ENCODE measurements around the gene TRMT1. TPM values are rescaled to one million over a fixed set of nuclear protein-coding genes. Genes with fewer than 3 reads are reported as not detected.

Gene TRMT1
- total RNA-seq, 2 experiments from 2014 or later = 43.2 to 50.2 TPM

DNA sequence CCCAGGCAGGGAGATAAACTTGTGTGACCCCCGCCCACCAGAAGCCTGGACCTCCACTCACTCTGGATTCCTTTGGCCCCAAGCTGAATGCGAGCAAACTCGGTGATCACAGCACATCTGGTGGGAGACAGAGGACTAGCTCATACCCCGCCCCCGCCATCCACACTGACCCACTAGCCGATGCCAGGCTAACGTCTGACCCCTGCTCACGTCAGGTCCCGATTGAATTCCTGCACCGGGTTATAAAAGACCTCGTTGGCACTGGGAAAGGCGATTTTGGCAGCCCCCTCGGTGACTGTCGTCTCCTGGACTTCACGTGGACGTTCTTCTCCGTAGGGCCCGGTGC is 631 bp downstream of the TRMT1 start:
- CTCF ChIA-PET = interaction anchor here (3.0 to 3.7 kb wide), 2 partner anchors 11 to 151 kb away, joined by 15 to 32 read pairs; no protein-coding TSS in a partner anchor
- H3K9me3 Mint-ChIP-seq (ENCODE audit: low read depth) = no peaks in the 10 kb centered on the region
- H3K27me3 Mint-ChIP-seq = no peaks in the 10 kb centered on the region
- DNase-seq (no peak), ATAC-seq (no peak)
- H3K36me3 Mint-ChIP-seq = peaks cover 5% of the 10 kb centered on the region
- peaks cover 37% of the 10 kb centered on the region for H3K4me1 Mint-ChIP-seq
- H3K27ac Mint-ChIP-seq = peak overlapping the region; percentile 96
- H3K4me3 Mint-ChIP-seq = peak overlapping the region; percentile 93

DNA sequence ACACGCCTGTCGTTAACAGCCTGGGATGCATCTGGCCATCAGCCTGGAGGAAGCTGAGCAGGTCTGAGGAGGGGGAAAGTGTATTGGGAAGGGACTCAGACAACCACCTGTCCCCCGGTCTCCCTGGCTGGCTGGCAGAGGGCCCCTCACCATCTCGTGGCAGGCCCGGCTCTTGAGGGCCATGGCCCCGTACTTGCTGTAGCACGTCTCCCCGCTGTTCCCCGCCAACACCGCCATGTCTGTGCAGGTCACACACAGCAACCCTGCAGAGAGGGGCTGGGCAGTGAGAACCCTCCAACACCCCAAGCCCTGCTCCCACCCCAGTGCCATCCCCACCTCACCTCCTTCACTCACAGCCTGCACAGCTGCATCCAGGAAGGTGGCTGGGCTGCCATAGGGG is 4.0 kb downstream of the TRMT1 start:
- Mint-ChIP-seq H3K27ac (no peak overlapping the region), H3K36me3 (peaks cover 7% of the 10 kb centered on the region)
- CTCF ChIA-PET = no interaction called here

DNA sequence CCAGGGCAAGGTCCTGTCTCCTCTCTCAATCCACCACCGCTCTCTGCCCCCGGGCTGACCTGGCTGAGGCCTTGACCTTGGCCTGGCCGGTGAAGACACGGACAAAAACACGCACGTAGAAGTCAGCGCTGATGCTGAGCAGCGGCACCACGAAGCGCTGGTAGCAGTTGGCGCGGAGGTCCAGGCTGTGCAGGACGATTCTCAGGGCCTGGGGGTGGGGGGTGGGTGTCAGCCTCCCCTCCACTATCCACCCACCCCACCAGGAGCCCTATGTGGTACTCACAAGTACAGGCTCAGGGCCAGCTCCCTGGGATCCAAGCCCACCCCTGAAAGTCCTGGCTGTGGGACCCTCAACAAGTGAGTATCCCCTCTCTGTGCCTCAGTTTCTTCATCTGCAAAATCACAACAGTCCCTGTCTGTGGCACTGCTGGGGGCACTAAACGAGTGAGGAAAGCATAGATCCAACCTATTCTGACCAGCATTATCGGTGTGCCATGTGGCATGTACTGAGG is 6.4 kb downstream of the TRMT1 start:
- ATAC-seq (no peak), DNase-seq (no peak)
- H3K4me3 Mint-ChIP-seq = no peak overlapping the region
- peaks cover 8% of the 10 kb centered on the region for H3K4me1 Mint-ChIP-seq
- H3K27me3 Mint-ChIP-seq = no peaks in the 10 kb centered on the region
- CTCF ChIA-PET = interaction anchor here (2.1 kb wide), 1 partner anchor 145 kb away, joined by 9 read pairs; no protein-coding TSS in a partner anchor
- no peaks in the 10 kb centered on the region for H3K9me3 Mint-ChIP-seq (ENCODE audit: low read depth)
- peaks cover 9% of the 10 kb centered on the region for H3K36me3 Mint-ChIP-seq
- no peak overlapping the region for H3K27ac Mint-ChIP-seq

More for the DNA sequence above, 4.0 kb downstream of the TRMT1 start:
- DNase-seq (no peak), ATAC-seq (no peak)
- Mint-ChIP-seq H3K9me3 (ENCODE audit: low read depth) (no peaks in the 10 kb centered on the region), H3K27me3 (no peaks in the 10 kb centered on the region), H3K4me1 (peaks cover 17% of the 10 kb centered on the region), H3K4me3 (no peak overlapping the region)

DNA sequence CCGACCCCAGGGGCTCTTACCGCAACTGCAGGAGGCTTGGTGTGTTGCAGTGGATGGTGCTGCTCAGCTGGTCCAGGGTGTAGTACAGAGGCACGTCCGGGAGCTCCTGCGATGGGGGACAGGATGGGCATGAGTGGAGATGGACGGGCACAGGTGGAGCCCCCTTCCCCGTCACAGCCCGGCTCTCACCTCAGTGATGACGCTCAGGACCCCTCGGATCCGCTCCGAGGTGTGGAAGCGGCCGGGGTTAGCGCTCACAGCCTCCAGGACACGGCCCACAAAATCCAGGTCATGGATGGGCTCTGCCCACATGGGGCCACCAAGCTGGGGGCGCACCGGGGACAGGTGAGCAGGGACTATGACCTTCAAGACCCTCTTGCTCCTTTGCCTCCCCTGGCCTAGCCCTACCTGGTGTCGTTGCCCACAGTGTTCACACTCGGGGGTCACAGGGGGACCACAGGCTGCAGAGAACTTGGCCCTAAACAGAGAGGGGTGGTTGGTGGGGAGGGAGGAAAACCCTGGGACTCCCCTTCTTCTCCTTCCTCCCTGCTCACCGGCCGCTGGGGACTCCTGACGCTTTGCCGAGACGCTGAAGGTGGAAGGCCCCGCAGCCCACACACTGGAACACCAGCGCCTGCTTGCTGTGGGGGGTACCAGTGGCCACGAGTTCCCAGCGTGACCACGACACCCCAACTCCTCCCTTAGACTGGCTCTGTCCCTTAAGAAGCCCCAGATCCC is 7.0 kb downstream of the TRMT1 start:
- DNase-seq (no peak), ATAC-seq (no peak)
- H3K9me3 Mint-ChIP-seq (ENCODE audit: low read depth) = no peaks in the 10 kb centered on the region
- no peak overlapping the region for H3K4me3 Mint-ChIP-seq
- H3K36me3 Mint-ChIP-seq = peaks cover 9% of the 10 kb centered on the region
- H3K4me1 Mint-ChIP-seq = peaks cover 4% of the 10 kb centered on the region
- H3K27me3 Mint-ChIP-seq = no peaks in the 10 kb centered on the region
- CTCF ChIA-PET = interaction anchor here (0.8 to 1.2 kb wide), 2 partner anchors 107 to 143 kb away, joined by 3 read pairs; no protein-coding TSS in a partner anchor
- H3K27ac Mint-ChIP-seq = no peak overlapping the region

DNA sequence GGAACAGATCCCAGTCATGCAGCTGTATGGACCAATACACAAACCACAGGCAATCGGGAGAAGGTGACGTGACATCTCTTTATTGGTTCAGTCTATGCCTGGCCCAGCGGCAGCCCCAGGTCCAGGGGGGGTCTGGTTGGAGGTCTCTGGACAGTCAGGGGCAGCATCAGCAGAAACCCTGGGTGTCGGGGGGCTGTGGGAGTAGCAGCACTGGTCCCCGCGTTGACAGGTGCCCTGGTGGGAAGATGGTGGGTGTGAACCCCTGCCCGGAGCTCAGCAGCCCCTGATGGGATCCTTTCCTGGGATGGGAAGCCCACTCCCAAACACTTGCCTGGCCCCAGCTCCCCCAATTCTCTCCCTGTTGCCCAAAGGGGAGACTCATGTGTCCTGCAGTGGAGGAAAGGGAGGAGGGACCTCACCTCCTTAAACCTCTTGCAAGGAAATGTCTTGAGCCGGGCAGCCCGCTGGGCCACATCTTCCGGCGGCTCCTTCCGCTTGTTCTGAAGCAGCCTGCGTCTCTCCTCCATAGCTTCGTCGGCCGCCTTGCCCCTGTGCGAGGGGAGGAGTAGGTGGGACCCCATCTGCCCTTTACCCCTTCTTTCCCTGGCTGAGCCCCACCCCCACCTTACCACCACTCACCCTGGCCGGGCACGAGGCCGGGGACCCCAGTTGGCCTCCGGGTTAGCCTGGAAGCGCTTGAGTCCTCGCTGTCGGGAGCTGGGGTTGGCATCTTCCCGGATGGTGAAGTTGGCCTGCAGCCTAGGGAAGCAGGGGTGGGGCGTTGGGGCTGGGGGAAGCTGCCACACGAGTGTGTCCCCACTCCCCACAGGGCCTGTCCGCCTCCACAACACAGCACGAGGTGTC is 11.5 kb downstream of the TRMT1 start:
- Mint-ChIP-seq H3K9me3 (ENCODE audit: low read depth) (peaks cover 2% of the 10 kb centered on the region), H3K4me3 (peak overlapping the region; percentile 78), H3K27ac (peak overlapping the region; percentile 83), H3K27me3 (peaks cover 2% of the 10 kb centered on the region), H3K36me3 (peaks cover 7% of the 10 kb centered on the region), H3K4me1 (peaks cover 23% of the 10 kb centered on the region)
- CTCF ChIA-PET = interaction anchor here (0.7 to 5.1 kb wide), 19 partner anchors 8 to 1185 kb away, joined by 3 to 33 read pairs (median 6); partner anchors contain the start of genes IER2, NACC1, STX10 and TRMT1
- peak; percentile 27 for ATAC-seq
- peak; percentile 59 for DNase-seq

DNA sequence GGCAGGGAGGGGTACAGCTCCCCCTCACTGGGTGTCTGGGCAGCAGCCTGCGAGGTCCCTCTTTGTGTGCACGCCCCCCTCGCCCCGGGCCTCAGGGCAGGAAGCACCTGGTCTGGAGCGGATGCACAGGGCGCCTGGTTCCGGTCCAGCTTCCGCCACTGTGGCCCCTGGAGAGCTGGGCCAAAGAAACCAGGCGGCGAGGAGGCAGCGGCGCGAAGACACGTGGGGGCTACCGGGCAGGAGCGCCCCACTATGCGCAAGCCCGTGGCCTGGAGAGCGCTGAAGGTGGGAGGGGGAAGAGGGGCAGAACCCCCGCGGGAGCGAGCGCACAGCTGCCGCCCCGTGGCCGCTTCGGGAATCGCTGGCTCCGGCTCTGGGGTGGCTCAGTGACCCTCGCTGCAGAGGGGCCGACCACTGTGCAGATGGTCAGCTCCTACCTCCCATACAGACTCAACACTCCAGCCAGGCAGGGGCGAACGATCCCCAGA is 12.1 kb downstream of the TRMT1 start:
- peaks cover 4% of the 10 kb centered on the region for H3K9me3 Mint-ChIP-seq (ENCODE audit: low read depth)
- H3K4me1 Mint-ChIP-seq = peaks cover 30% of the 10 kb centered on the region

DNA sequence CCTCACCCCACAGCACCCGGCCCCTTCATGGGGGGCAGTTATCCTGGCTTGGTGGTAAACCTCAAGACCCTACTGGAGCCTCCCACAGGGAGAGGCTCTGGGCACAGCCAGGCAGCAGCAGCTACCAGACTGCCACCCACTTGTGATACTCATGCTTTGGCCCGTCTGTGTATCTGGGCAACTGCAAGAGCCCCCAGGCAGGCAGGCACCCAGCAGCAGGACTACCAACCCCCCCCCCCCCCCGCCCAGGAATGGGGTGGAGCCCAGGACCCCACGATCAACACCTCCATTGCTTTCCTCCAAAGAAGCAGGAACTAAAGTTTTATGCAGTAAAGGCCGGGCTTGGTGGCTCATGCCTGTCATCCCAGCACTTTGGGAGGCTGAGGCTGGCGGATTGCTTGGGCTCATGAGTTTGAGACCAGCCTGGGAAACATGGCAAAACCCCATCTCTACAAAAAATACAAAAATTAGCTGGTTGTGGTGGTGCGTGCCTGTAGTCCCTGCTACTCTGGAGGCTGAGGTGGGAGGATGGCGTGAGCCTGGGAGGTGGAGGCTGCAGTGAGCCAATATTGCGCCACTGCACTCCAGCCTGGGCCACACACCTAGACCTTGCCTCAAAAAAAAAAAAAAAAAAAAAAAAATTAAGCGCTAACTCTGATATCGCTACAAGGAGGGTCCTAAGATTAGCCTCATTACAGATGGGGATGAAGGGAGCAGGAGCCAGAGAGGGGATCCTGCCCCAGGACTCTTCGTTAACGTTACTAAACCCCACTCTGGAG is 12.8 kb downstream of the TRMT1 start:
- H3K27me3 Mint-ChIP-seq = peaks cover 8% of the 10 kb centered on the region
- peaks cover 9% of the 10 kb centered on the region for H3K36me3 Mint-ChIP-seq
- CTCF ChIA-PET = interaction anchor here (0.6 to 5.1 kb wide), 17 partner anchors 10 to 139 kb away, joined by 3 to 33 read pairs (median 5); partner anchors contain the start of genes NACC1 and TRMT1
- peaks cover 33% of the 10 kb centered on the region for H3K4me1 Mint-ChIP-seq
- H3K4me3 Mint-ChIP-seq = peak overlapping the region; percentile 78
- peaks cover 4% of the 10 kb centered on the region for H3K9me3 Mint-ChIP-seq (ENCODE audit: low read depth)
- ATAC-seq (no peak), DNase-seq (no peak)
- H3K27ac Mint-ChIP-seq = no peak overlapping the region

More for the DNA sequence above, 12.1 kb downstream of the TRMT1 start:
- Mint-ChIP-seq H3K27me3 (peaks cover 5% of the 10 kb centered on the region), H3K36me3 (peaks cover 10% of the 10 kb centered on the region), H3K4me3 (peak overlapping the region; percentile 78), H3K27ac (peak overlapping the region; percentile 83)
- CTCF ChIA-PET = interaction anchor here (0.6 to 5.1 kb wide), 19 partner anchors 10 to 139 kb away, joined by 3 to 33 read pairs (median 6); partner anchors contain the start of genes IER2, NACC1, STX10 and TRMT1
- ATAC-seq (peak; percentile 38), DNase-seq (peak; percentile 72)

DNA sequence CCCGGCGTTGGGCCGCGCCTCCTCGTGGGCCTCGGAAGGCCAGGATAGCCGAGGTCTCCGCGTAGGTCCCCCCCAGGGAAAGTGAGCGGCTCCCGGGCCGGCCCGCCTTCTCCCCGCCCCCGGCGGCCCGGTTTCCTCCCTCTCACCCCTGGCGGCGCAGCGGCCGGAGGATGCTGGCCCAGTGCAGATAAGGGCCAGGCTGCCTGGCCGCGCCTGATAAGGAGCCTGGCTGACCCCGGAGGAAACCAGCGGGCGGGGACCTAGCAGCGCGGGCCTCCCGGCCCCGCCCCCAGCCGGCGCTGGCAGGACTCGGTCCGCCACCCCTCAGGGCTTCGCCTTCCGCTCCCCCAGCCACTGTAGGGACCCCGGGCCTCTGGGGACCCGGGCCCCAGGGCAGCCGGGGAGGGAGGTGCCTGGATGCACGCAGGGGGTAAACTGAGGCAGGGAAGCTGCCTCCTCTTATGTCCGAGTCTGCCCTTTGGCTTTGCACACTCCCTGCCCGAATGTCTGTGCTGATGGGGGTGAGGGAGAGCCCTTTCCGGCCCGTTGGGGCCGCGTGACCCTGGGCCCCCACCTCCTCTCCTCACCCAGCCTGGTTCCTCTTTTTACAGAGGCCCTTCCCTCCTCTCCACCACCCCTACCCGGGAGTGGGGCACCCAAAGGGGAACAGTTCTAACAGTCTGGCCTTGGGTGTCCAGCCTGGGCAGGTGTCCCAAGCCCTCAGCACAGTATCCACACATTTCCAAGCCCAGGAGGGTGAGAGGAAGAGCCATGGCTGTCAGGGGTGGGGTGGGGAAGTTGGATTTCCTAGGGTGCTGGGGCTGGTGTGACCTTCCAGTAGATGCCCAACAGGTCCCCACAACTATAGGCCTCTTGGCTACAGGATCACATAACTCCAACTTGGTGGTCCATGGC is 13.6 kb downstream of the TRMT1 start, which contains the start of gene LYL1:
Gene LYL1, minus strand, starts transcription at position 193 of the 915 bp plus-strand sequence. CDS start 1,687 bp downstream, outside the sequence.
- no peak for DNase-seq
- no peak within 1 kb of the TSS for H3K27ac Mint-ChIP-seq
- H3K27me3 Mint-ChIP-seq = peaks cover 14% of the 10 kb centered on the region
- peaks cover 4% of the 10 kb centered on the region for H3K9me3 Mint-ChIP-seq (ENCODE audit: low read depth)
- ATAC-seq = no peak
- peaks cover 38% of the 10 kb centered on the region for H3K4me1 Mint-ChIP-seq
- H3K36me3 Mint-ChIP-seq = peaks cover 9% of the 10 kb centered on the region
- CTCF ChIA-PET = interaction anchor here (0.9 to 5.1 kb wide), 6 partner anchors 9 to 138 kb away, joined by 3 to 33 read pairs (median 14); partner anchors contain the start of genes NACC1 and TRMT1
- no peak within 1 kb of the TSS for H3K4me3 Mint-ChIP-seq

DNA sequence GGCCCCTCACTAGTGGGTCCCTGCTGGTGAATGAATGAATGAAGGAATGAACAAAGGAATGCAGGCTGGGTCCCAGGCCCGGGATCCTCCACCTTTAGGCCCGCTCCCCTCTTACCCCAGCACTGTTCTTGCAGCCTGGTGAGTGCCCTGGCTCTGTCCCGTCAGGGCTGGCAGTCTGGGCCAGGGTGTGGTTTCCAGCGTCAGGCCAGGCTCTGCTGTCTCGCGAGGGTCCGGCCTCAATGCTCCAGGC is 14.2 kb downstream of the TRMT1 start:
- Mint-ChIP-seq H3K36me3 (peaks cover 5% of the 10 kb centered on the region), H3K4me3 (no peak overlapping the region), H3K4me1 (peaks cover 38% of the 10 kb centered on the region), H3K27ac (no peak overlapping the region), H3K9me3 (ENCODE audit: low read depth) (peaks cover 4% of the 10 kb centered on the region), H3K27me3 (peaks cover 18% of the 10 kb centered on the region)
- ATAC-seq (no peak), DNase-seq (no peak)
- CTCF ChIA-PET = no interaction called here

DNA sequence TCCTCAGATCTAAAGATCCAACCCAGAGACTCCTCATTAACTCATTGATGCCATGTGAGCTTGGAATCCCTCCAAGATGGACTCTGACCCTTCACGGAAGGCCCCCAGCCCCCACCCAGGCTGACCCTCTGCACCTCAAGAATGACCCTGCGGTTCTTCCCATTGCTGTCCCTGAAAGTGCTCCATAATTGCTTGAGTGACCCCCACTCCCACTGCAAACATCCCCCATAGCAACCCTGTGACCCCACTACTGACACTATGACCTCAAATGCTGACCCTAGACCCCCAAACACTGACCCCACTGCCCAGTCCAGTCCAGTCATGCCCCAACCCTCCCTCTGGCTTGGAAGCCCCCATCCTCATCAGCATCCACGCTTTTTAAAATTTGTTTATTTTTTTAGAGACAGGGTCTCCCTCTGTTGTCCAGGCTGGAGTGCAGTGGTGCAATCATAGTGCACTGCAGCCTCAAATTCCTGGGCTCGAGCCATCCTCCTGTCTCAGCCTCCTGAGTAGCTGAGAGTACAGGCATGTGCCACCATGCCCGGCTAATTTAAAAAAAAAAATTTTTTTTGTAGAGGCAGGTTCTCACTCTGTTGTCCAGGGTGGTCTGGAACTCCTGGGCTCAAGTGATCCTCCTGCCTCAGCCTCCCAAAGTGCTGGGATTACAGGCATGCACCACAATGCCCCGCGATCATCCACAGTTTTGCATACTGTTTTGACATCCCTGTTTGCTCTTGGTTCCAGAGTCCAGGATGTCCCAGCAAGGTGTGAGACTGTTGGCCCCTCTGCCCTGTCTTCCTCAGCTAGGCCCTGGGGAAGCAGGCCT is 14.7 kb downstream of the TRMT1 start:
- CTCF ChIA-PET = interaction anchor here (0.8 to 1.0 kb wide), 3 partner anchors 31 to 124 kb away, joined by 3 read pairs; no protein-coding TSS in a partner anchor
- Mint-ChIP-seq H3K4me1 (peaks cover 43% of the 10 kb centered on the region), H3K36me3 (peaks cover 5% of the 10 kb centered on the region)

More for the DNA sequence above, 14.7 kb downstream of the TRMT1 start:
- ATAC-seq (no peak), DNase-seq (no peak)
- H3K9me3 Mint-ChIP-seq (ENCODE audit: low read depth) = peaks cover 4% of the 10 kb centered on the region
- peaks cover 24% of the 10 kb centered on the region for H3K27me3 Mint-ChIP-seq
- H3K4me3 Mint-ChIP-seq = no peak overlapping the region
- no peak overlapping the region for H3K27ac Mint-ChIP-seq

Data from activated CD8-positive, alpha-beta memory T cell treated with anti-CD3 and anti-CD28 coated beads, Interleukin-2, amount 10 ng/mL, durations not matched to agents 7 days and 5 days (primary cell).